Caco-2 (cell line): ENCODE results near the gene SULT4A1. TPM values are rescaled to one million over a fixed set of nuclear protein-coding genes. Genes with fewer than 3 reads are reported as not detected.

Source experiments
- BruUV-seq: library from RNA; stranded (reverse); fragments of 400-500 nt; replicated peaks from 2 replicates; lab custom pipeline; 2021; lab: Mats Ljungman, UMichigan
- CTCF ChIA-PET: fragments of 300-600 bp; sonication (Branson Sonifier 250); formaldehyde crosslinking; loops from one replicate; lab custom pipeline; 2022; ENCODE audit warnings: antibody characterized with exemption; lab: Charles Lee
- POLR2A ChIA-PET: fragments of 300-600 bp; sonication (Branson Sonifier 250); formaldehyde crosslinking; loops from one replicate; lab custom pipeline; 2022; ENCODE audit warnings: antibody characterized with exemption; lab: Charles Lee
- DNase-seq, 2 experiments: peaks; one replicate each; pipeline versions ENCODE4 v3.0.0 to v3.0.0-alpha.2; 2020 to 2022
- H3K27me3 ChIP-seq: replicated peaks from 2 replicates; pipeline ENCODE4 v1.6.0; 2011; ENCODE audit warnings: low read length; ENCODE audit not compliant: control insufficient read depth, insufficient read depth
- H3K36me3 ChIP-seq: 2 replicates; pipeline ENCODE4 v1.5.1; 2011; ENCODE audit warnings: low read length; ENCODE audit not compliant: control insufficient read depth, insufficient read depth
- H3K4me1 ChIP-seq: fragments of 250-450 bp; sonication (Bioruptor Pico); 2 replicates; pipeline ENCODE4 v1.5.1; 2020; ENCODE audit warnings: mild to moderate bottlenecking
- H3K4me3 ChIP-seq: 2 replicates; pipeline ENCODE4 v1.5.1; 2011; ENCODE audit warnings: low read depth, mild to moderate bottlenecking, control low read depth, low read length
- H3K9me3 ChIP-seq: fragments of 250-450 bp; sonication (Bioruptor Pico); 2 replicates; pipeline ENCODE4 v1.5.1; 2020; ENCODE audit warnings: mild to moderate bottlenecking, moderate library complexity
- H3K27ac Mint-ChIP-seq: one replicate; pipeline ENCODE4 v1.8.0; 2022; ENCODE audit warnings: mixed read lengths; ENCODE audit not compliant: unreplicated experiment
- H3K27me3 Mint-ChIP-seq: one replicate; pipeline ENCODE4 v1.8.0; 2022; ENCODE audit warnings: mixed read lengths; ENCODE audit not compliant: insufficient read depth, unreplicated experiment
- H3K36me3 Mint-ChIP-seq: one replicate; pipeline ENCODE4 v1.8.0; 2022; ENCODE audit warnings: mild to moderate bottlenecking, mixed read lengths; ENCODE audit not compliant: insufficient read depth, unreplicated experiment
- H3K4me1 Mint-ChIP-seq: one replicate; pipeline ENCODE4 v1.8.0; 2022; ENCODE audit warnings: low read depth, mixed read lengths; ENCODE audit not compliant: unreplicated experiment
- H3K4me3 Mint-ChIP-seq: one replicate; pipeline ENCODE4 v1.8.0; 2022; ENCODE audit warnings: mild to moderate bottlenecking, moderate library complexity, mixed read lengths; ENCODE audit not compliant: unreplicated experiment
- H3K9me3 Mint-ChIP-seq: one replicate; pipeline ENCODE4 v1.8.0; 2022; ENCODE audit warnings: mixed read lengths; ENCODE audit not compliant: unreplicated experiment
- intact Hi-C: fragments of 100-400 bp; cut with micrococcal nuclease; formaldehyde crosslinking; loops from one replicate; pipeline ENCODE4 v1.10.0; 2022; ENCODE audit not compliant: unreplicated experiment
- total RNA-seq: library from RNA; stranded (reverse); gene quantifications from 2 replicates; pipeline ENCODE4 v1.2.3, GENCODE V29; 2022
- TF ChIP-seq, protein P1 (sequence below), 2 experiments: fragments of 200-600 bp in 1 of 2; IDR thresholded peaks; 1 replicate in 1 of 2; 2 replicates in 1 of 2; pipeline versions ENCODE4 v1.5.1 to v1.8.0; 2011 to 2022; ENCODE audit warnings: antibody characterized with exemption in 1 of 2, control low read depth in 1 of 2, inconsistent platforms in 1 of 2, low read depth in 1 of 2, low read length in 1 of 2, mild to moderate bottlenecking in 1 of 2, moderate library complexity in 1 of 2; ENCODE audit not compliant: insufficient read depth in 1 of 2, severe bottlenecking in 1 of 2, unreplicated experiment in 1 of 2

SULT4A1 gene
- total RNA-seq, 1 experiment from 2014 or later, result not detected

DNA sequence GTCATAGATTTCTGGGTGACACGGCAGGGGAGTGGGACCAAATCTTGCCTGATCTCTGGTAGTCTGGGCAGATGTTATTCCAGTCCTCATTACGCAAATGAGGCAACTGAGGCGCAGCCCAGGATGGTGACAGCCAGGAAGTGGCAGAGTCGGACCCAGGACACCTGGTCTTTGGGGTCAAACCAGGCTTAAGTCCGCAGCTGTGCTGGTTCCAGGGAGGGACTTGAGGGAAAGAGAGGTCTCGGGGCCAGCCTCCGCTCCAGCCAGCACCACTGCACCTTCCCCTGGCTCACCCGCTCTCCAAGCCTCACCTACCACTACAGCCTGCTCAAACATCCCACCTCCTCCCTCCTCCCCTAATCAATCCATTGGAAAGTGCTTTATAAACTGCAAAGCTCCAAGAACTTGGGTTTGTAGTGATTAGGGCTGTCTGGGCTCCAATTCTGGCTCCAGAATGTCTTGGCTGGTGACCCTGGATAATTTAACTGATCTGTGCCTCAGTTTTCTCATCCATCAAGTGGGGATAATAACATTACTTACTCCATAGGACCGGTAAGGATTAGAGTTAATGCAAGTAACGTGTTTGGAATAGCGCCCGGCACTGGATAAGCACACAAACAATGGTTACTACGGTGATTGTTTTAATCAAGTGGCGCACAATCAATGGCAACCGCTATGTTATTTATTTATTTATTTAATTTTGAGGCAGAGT lies 30.0 kb upstream of the SULT4A1 start:
- POLR2A ChIA-PET, result no interaction called here
- no peak overlapping the region for H3K4me3 Mint-ChIP-seq

DNA sequence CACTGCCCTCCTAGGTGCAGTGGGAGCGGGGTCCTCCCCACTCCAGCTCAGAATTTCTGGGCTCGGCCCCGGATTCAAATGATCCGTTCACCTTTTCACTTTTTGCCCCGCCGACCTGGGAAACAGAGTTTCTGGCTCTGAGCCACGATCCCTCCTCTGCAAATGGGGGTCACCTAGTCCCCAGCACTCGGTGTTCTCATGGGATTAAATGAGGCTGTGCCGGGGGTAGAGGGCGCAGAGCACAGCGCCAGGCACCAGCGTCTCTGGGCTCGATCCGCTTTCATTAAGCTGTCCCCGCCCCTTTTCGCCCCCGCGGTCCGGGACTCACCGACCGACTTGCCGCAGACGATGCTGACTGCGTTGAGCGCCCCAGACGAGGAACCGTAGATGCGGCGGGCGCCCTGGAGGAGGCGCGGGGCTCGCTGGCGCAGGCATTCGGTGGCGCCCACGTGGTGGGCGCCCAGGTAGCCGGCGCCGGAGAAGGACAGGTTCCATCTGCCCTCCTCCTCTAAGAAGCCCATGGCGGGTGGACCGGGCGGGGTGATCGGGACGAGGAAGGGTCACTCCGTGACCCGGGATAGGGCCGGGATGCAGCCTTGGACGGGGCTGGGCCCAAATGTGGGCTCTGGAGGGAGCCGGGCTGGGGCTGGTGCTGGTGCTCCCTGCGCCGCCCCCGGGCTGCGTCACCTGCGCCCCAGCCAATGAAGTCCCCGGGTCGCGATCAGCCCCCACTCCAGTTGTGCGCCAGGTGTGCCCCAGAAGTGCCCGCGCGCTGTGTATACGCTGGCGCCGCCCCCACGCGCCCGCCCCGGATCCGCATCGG lies 29.3 kb upstream of the SULT4A1 start, which contains the start of gene PNPLA5:
Gene PNPLA5, minus strand, starts transcription at position 654 of the 823 bp plus-strand sequence. Its CDS starts 133 bp downstream, at position 521.
- Mint-ChIP-seq H3K36me3 (no peaks in the 10 kb centered on the region), H3K9me3 (no peaks in the 10 kb centered on the region), H3K27me3 (peaks cover 23% of the 10 kb centered on the region), H3K4me3 (no peak within 1 kb of the TSS), H3K27ac (no peak within 1 kb of the TSS), H3K4me1 (no peaks in the 10 kb centered on the region)
- no peak within 1 kb of the TSS for H3K4me3 ChIP-seq
- BruUV-seq, result no TSS peak
- ChIA-PET POLR2A (no interaction called here), CTCF (no interaction called here)
- no peaks in the 10 kb centered on the region for H3K9me3 ChIP-seq
- no peaks in the 10 kb centered on the region for H3K36me3 ChIP-seq
- intact Hi-C loops, result no loop called here
- DNase-seq, result peak in 1 of 2 experiments; percentile 10
- no peaks in the 10 kb centered on the region for H3K4me1 ChIP-seq
- TF ChIP-seq, protein P1, sequence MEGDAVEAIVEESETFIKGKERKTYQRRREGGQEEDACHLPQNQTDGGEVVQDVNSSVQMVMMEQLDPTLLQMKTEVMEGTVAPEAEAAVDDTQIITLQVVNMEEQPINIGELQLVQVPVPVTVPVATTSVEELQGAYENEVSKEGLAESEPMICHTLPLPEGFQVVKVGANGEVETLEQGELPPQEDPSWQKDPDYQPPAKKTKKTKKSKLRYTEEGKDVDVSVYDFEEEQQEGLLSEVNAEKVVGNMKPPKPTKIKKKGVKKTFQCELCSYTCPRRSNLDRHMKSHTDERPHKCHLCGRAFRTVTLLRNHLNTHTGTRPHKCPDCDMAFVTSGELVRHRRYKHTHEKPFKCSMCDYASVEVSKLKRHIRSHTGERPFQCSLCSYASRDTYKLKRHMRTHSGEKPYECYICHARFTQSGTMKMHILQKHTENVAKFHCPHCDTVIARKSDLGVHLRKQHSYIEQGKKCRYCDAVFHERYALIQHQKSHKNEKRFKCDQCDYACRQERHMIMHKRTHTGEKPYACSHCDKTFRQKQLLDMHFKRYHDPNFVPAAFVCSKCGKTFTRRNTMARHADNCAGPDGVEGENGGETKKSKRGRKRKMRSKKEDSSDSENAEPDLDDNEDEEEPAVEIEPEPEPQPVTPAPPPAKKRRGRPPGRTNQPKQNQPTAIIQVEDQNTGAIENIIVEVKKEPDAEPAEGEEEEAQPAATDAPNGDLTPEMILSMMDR (IDR thresholded peaks at IDR 0.05; ENCODE audit: insufficient read depth in 1 of 2, low read depth in 1 of 2, low read length in 1 of 2, severe bottlenecking in 1 of 2, unreplicated experiment in 1 of 2), result no peak
- no peaks in the 10 kb centered on the region for H3K27me3 ChIP-seq

More for the DNA sequence above, 30.0 kb upstream of the SULT4A1 start:
- intact Hi-C loops, result no loop called here
- H3K27ac Mint-ChIP-seq, result no peak overlapping the region
- no peaks in the 10 kb centered on the region for H3K36me3 Mint-ChIP-seq
- Histone ChIP-seq H3K4me3 (no peak overlapping the region), H3K4me1 (no peaks in the 10 kb centered on the region), H3K9me3 (no peaks in the 10 kb centered on the region), H3K27me3 (peaks cover under 1% of the 10 kb centered on the region; the same call in 1 of the 2 replicates), H3K36me3 (no peaks in the 10 kb centered on the region)
- no TSS peak for BruUV-seq
- H3K9me3 Mint-ChIP-seq, result no peaks in the 10 kb centered on the region
- CTCF ChIA-PET, result no interaction called here
- TF ChIP-seq, protein P1 (IDR thresholded peaks at IDR 0.05; ENCODE audit: insufficient read depth in 1 of 2, low read depth in 1 of 2, low read length in 1 of 2, severe bottlenecking in 1 of 2, unreplicated experiment in 1 of 2), result no peak
- peaks cover 20% of the 10 kb centered on the region for H3K27me3 Mint-ChIP-seq
- peak in 1 of 2 experiments; percentile 13 for DNase-seq
- no peaks in the 10 kb centered on the region for H3K4me1 Mint-ChIP-seq

DNA sequence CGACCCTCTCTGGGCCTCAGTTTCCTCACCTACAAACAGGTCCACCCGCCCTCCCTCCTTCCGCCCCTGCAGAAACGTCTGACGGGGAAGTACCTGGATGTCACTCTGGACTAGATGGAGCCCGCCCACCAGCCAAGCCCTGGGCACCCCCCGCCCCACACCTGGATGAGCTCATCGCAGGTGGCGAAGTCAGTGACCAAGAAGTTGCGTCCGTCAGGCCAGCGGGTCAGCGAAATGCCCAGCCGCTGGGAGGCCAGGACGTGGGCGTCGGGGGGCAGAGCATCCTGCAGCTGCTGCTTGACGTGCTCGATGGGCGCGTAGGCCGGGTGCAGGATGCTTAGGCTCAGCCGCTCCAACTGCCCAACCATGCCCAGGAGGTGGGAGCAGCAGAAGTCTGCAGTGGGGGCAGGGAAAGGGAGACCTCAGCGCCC lies 28.6 kb upstream of the SULT4A1 start:
- no peaks in the 10 kb centered on the region for H3K4me1 Mint-ChIP-seq
- Histone ChIP-seq H3K36me3 (no peaks in the 10 kb centered on the region), H3K4me1 (no peaks in the 10 kb centered on the region), H3K27me3 (no peaks in the 10 kb centered on the region), H3K4me3 (no peak overlapping the region), H3K9me3 (no peaks in the 10 kb centered on the region)
- DNase-seq, result peak in 1 of 2 experiments; percentile 24
- ChIA-PET POLR2A (no interaction called here), CTCF (no interaction called here)
- H3K9me3 Mint-ChIP-seq, result no peaks in the 10 kb centered on the region
- intact Hi-C loops, result no loop called here
- H3K27me3 Mint-ChIP-seq, result peaks cover 18% of the 10 kb centered on the region
- no peaks in the 10 kb centered on the region for H3K36me3 Mint-ChIP-seq
- no peak overlapping the region for H3K27ac Mint-ChIP-seq
- no TSS peak for BruUV-seq
- H3K4me3 Mint-ChIP-seq, result no peak overlapping the region
- TF ChIP-seq, protein P1 (IDR thresholded peaks at IDR 0.05; ENCODE audit: insufficient read depth in 1 of 2, low read depth in 1 of 2, low read length in 1 of 2, severe bottlenecking in 1 of 2, unreplicated experiment in 1 of 2), result no peak
